Measurements from ENCODE around the gene USP5. TPM values are rescaled to one million over a fixed set of nuclear protein-coding genes. Genes with fewer than 3 reads are reported as not detected.

Gene USP5
- total and polyA plus RNA-seq, 2 of the 8 experiments (the other 6 are each of a cell fraction or from before 2014, with no cell fraction given) = 66.5 to 148 TPM

DNA sequence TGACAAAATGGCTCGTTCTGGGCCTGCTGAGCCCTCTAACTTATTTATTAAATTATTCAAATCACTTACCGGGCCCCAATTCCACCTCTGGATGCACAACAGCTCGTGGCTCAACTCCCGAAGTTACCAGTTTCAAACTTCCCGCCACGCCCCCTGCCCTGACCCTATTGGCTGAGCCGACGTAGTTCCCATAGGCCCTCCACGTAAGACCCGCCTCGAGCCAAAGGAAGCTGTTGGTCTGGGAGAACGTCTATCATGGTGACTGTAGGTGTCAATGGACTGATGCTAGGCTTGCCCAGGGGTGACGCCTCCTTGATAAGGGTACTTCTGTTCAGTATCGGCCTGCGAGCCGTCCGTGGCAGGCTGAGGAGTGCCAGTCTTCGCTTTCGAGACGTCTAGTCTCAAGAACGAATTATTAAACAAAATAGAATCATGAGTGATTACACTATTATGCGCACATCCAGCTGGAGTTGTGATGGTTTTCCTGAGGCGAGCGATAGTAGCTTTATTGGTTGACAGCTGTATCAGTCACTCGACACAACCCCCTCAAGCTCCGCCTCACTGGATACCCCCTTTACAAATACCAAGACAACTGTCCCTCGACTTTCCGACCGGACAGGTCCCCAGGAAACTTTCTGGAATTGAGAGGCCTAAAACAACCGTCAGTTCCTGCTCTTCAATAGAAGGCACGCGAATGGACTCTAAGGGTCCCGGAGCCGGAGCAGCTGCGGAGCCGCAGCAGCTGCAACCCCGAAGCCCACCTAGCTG is 613 bp upstream of the USP5 start, which contains the start of gene CDCA3 (continued):
- TF ChIP-seq POU5F1 (IDR thresholded peaks at IDR 0.05; ENCODE audit: low read depth, low read length) (no peak), MAFK (IDR thresholded peaks at IDR 0.05; ENCODE audit: low read depth, low read length) (no peak), EGR1 (IDR thresholded peaks at IDR 0.05; ENCODE audit: borderline replicate concordance, low read depth, low read length) (no peak), SUZ12 (IDR thresholded peaks at IDR 0.05; ENCODE audit: low read length) (no peak), SRF (IDR thresholded peaks at IDR 0.05; ENCODE audit: low read depth, low read length) (no peak), KDM4A (IDR thresholded peaks at IDR 0.05; ENCODE audit: low read depth, low read length, severe bottlenecking) (peak; percentile 19), HDAC2 (IDR thresholded peaks at IDR 0.05; ENCODE audit: borderline replicate concordance in 1 of 2, low read depth in 2 of 2, low read length in 2 of 2) (peak in 1 of 2 experiments; percentile 91; a peak in 1 of 4 replicates), EP300 (IDR thresholded peaks at IDR 0.05; ENCODE audit: borderline replicate concordance in 1 of 2, low read depth in 2 of 2, low read length in 2 of 2) (no peak), ZNF274 (IDR thresholded peaks at IDR 0.05; ENCODE audit: borderline replicate concordance, extremely low read depth, low read length) (no peak), SIN3A (conservative IDR thresholded peaks at IDR 0.05 in 1 of 2, IDR thresholded peaks at IDR 0.05 in 1 of 2; ENCODE audit: low read depth in 1 of 2, low read length in 2 of 2) (peak; percentile 89 to 96), CEBPB (IDR thresholded peaks at IDR 0.05; ENCODE audit: low read depth, low read length) (no peak), RFX5 (IDR thresholded peaks at IDR 0.05; ENCODE audit: borderline replicate concordance, low read depth, low read length) (no peak), CBX8 (IDR thresholded peaks at IDR 0.05; ENCODE audit: borderline replicate concordance, low read depth, low read length) (no peak), SAP30 (IDR thresholded peaks at IDR 0.05; ENCODE audit: insufficient read depth, insufficient replicate concordance, low read length) (peak; percentile 99), ASH2L (IDR thresholded peaks at IDR 0.05; ENCODE audit: low read length) (peak; percentile 68), CREB1 (IDR thresholded peaks at IDR 0.05) (peak; percentile 85), BACH1 (IDR thresholded peaks at IDR 0.05; ENCODE audit: low read length) (no peak), CTBP2 (IDR thresholded peaks at IDR 0.05; ENCODE audit: borderline replicate concordance, insufficient read depth, insufficient read length, low read length) (no peak), NRF1 (IDR thresholded peaks at IDR 0.05; ENCODE audit: low read depth, low read length) (no peak), TBP (IDR thresholded peaks at IDR 0.05; ENCODE audit: low read depth, low read length) (0 out of 2 replicates have a peak, but pooled peaks have one; percentile 23), ATF3 (IDR thresholded peaks at IDR 0.05; ENCODE audit: insufficient read depth, low read depth, low read length) (no peak), SIX5 (IDR thresholded peaks at IDR 0.05; ENCODE audit: low read depth, low read length) (no peak), CBX5 (IDR thresholded peaks at IDR 0.05; ENCODE audit: low read depth, low read length) (no peak)

All from H1 (cell line).